Heart right ventricle (tissue), 16 donors: ENCODE measurements around the gene CFAP61. TPM values are rescaled to one million over a fixed set of nuclear protein-coding genes. Genes with fewer than 3 reads are reported as not detected.
A peak's percentile ranks its signal among the peaks of the same experiment; 100 is the strongest.

ENCODE experiments used
- ATAC-seq, 8 donors: fragments of 200-7000 bp; cut with Tn5 transposase; one replicate each; pipeline ENCODE4 v1.9.1; 2020; ENCODE audit warnings: mild to moderate bottlenecking in 8 of 8, moderate library complexity in 8 of 8, moderate number of reproducible peaks in 1 of 8
- DNase-seq, 2 donors: peaks; one replicate each; pipeline ENCODE4 v3.0.0-alpha.2; 2020
- H3K27ac ChIP-seq, 10 donors: fragments of 200-600 bp; sonication (generic) in 2 of 10; one replicate each; pipeline versions ENCODE4 v1.5.0 to v1.8.0; 2020 to 2022; ENCODE audit warnings: mild to moderate bottlenecking in 3 of 10
- H3K27me3 ChIP-seq, 7 donors: fragments of 200-600 bp; one replicate each; pipeline ENCODE4 v1.8.0; 2021 to 2022; ENCODE audit warnings: mild to moderate bottlenecking in 2 of 7
- H3K36me3 ChIP-seq, 9 donors: fragments of 200-600 bp; sonication (generic) in 1 of 9; one replicate each; pipeline versions ENCODE4 v1.5.0 to v1.8.0; 2020 to 2022; ENCODE audit warnings: mild to moderate bottlenecking in 2 of 9
- H3K4me1 ChIP-seq, 9 donors: fragments of 200-600 bp; sonication (generic) in 1 of 9; one replicate each; pipeline versions ENCODE4 v1.5.0 to v1.8.0; 2020 to 2022; ENCODE audit warnings: mild to moderate bottlenecking in 4 of 9
- H3K4me3 ChIP-seq, 10 donors: fragments of 200-600 bp; sonication (generic) in 2 of 10; one replicate each; pipeline versions ENCODE4 v1.5.0 to v1.8.0; 2020 to 2022; ENCODE audit warnings: mild to moderate bottlenecking in 7 of 10, moderate library complexity in 2 of 10
- H3K9me3 ChIP-seq, 11 donors: fragments of 200-600 bp in 10 of 11; sonication (generic) in 2 of 11; one replicate each; pipeline versions ENCODE4 v1.5.0 to v1.8.0; 2013 to 2022; ENCODE audit warnings: mild to moderate bottlenecking in 2 of 11, control low read depth in 1 of 11, moderate library complexity in 1 of 11
- WGBS, 2 donors: extraction: QIAGEN DNeasy Blood & Tissue Kit; methylation state at CpG; one replicate each; pipeline ENCODE4 v1.1.7; 2013; ENCODE audit warnings: inconsistent platforms in 1 of 2; 5-methylcytosine and 5-hydroxymethylcytosine counted together
- intact Hi-C, 10 donors: fragments of 100-400 bp; cut with DNase I; formaldehyde crosslinking; loops; one replicate each; pipeline versions ENCODE4 v1.11.1 to v1.14.2; 2022
- polyA plus RNA-seq, 2 donors: library from polyadenylated mRNA; stranded (reverse); fragments of 200-250 nt; gene quantifications; one replicate each; pipeline ENCODE4 v1.2.3, GENCODE V29; 2013
- total RNA-seq, 10 donors: library from RNA; stranded (reverse); fragmentation: NEBNext Ultra II Directional in 3 of 10; extraction: Animal tissue kit (Norgen Biotek cat#: 25700) in 3 of 10; gene quantifications; one replicate each; pipeline versions ENCODE4 v1.2.1 to v1.2.4, GENCODE V29; 2021 to 2023
- TF ChIP-seq, protein P1 (sequence below), 9 donors: fragments of 200-600 bp; sonication (generic) in 2 of 9; IDR thresholded peaks; one replicate each; pipeline versions ENCODE4 v1.5.0 to v1.8.0; 2021 to 2022; ENCODE audit warnings: antibody characterized with exemption in 9 of 9, mild to moderate bottlenecking in 5 of 9, moderate library complexity in 1 of 9
- donor health status: Arrhythmogenic right ventricular cardiomyopathy.
- donor health status: ischemic (EF 13 %, LVEDD 7.1; RV severe dilation, severe dysfunction).
- donor health status: healthy with polysubstance abuse.
- donor health status: DM: no; HTN: yes; CAD: no.
- donor health status: DM: no; HTN: no; CAD: no.
- donor health status: ischemic (EF 25% LVEDD 6.9; RV normal size, moderate dysfunction).
- donor health status: ischemic (EF 25% LVEDD 5.7; RV mildly dilated, moderate dysfunction).
- donor health status: healthy.
- donor health status: DM: yes; HTN: yes; CAD: no.
- donor health status: Ischemic cardiomyopathy.
- donor health status: ischemic (EF 35%, LVEDD 5.7; RV mildly dilated, moderate dysfunction).
- donor health status: nonischemic (EF 11% LVEDD 7.7; RV severe dilation, severe dysfunction).
- donor health status: DM: yes; HTN: yes; CAD: no.
- donor health status: PGD.
- donor health status: ischemic (EF 29% LVEDD 5.4; RV normal size, mild dysfunction).
- donor health status: nonischemic (EF 23%, LVEDD 6.1; RV moderate dilation, normal function).

The CFAP61 gene
- total and polyA plus RNA-seq, 12 donors, result 8.2 to 140 (median 60.6) TPM

DNA sequence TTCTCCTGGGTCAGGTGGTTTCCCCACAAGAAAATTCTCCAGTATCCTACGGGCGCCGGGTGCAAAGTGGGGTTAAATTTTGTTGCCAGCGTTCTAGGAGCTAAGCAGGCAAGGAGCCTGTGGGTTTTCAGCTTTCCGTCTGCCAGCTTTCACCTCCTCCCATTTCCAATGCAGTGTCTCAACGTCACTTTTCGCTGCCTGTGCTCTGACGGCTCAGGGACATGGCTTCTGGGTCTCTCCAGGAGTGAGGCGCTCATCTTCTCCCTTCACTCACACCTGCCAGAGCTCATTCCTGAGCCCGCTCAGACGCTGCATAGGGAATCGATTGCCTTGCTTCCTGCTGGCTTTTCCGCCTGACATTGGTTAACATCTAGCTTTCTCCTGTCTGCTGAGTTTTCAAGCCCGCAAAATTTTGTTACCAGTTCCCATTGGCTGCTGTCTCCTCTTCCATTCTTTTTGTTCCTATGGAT, 42.5 kb upstream of the CFAP61 start:
- Histone ChIP-seq H3K4me1 (peaks cover 0 to 37% (median 15%) of the 10 kb centered on the region in 9 donors), H3K27me3 (no peaks in the 10 kb centered on the region), H3K9me3 (no peaks in the 10 kb centered on the region), H3K4me3 (no peak overlapping the region), H3K27ac (no peak overlapping the region), H3K36me3 (no peaks in the 10 kb centered on the region)
- WGBS, 2 donors, result 67 to 80% methylated on average over 14 of the region's 14 CpGs
- ATAC-seq (no peak), DNase-seq (no peak)
- intact Hi-C loops, result no loop called here
- TF ChIP-seq, protein P1, sequence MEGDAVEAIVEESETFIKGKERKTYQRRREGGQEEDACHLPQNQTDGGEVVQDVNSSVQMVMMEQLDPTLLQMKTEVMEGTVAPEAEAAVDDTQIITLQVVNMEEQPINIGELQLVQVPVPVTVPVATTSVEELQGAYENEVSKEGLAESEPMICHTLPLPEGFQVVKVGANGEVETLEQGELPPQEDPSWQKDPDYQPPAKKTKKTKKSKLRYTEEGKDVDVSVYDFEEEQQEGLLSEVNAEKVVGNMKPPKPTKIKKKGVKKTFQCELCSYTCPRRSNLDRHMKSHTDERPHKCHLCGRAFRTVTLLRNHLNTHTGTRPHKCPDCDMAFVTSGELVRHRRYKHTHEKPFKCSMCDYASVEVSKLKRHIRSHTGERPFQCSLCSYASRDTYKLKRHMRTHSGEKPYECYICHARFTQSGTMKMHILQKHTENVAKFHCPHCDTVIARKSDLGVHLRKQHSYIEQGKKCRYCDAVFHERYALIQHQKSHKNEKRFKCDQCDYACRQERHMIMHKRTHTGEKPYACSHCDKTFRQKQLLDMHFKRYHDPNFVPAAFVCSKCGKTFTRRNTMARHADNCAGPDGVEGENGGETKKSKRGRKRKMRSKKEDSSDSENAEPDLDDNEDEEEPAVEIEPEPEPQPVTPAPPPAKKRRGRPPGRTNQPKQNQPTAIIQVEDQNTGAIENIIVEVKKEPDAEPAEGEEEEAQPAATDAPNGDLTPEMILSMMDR (IDR thresholded peaks at IDR 0.05), result no peak

GRCh38 chr20:20010639-20011500, 41.5 kb upstream of the CFAP61 start:
- intact Hi-C loops, result no loop called here
- Histone ChIP-seq H3K4me1 (peaks cover 0 to 33% (median 18%) of the 10 kb centered on the region in 9 donors), H3K36me3 (no peaks in the 10 kb centered on the region), H3K9me3 (no peaks in the 10 kb centered on the region), H3K27ac (peak overlapping the region in 8 of 10 donors; percentile 6 to 57 (median 47)), H3K27me3 (no peaks in the 10 kb centered on the region), H3K4me3 (no peak overlapping the region)
- WGBS, 2 donors, result 36 to 53% methylated on average over 4 of the region's 4 CpGs
- DNase-seq (no peak), ATAC-seq (peak in 6 of 8 donors; percentile 31 to 68 (median 39))
- TF ChIP-seq, protein P1 (IDR thresholded peaks at IDR 0.05), result no peak

GRCh38 chr20:20012541-20012940, 39.8 kb upstream of the CFAP61 start:
- intact Hi-C loops, result no loop called here
- ATAC-seq, result no peak
- TF ChIP-seq, protein P1 (IDR thresholded peaks at IDR 0.05), result no peak
- H3K27me3 ChIP-seq, result no peaks in the 10 kb centered on the region
- WGBS, 2 donors, result 84 to 88% methylated on average over 2 of the region's 2 CpGs
- no peak for DNase-seq
- no peak overlapping the region for H3K27ac ChIP-seq
- H3K4me1 ChIP-seq, result peaks cover 0 to 39% (median 25%) of the 10 kb centered on the region in 9 donors
- no peaks in the 10 kb centered on the region for H3K36me3 ChIP-seq
- H3K9me3 ChIP-seq, result no peaks in the 10 kb centered on the region
- no peak overlapping the region for H3K4me3 ChIP-seq

DNA sequence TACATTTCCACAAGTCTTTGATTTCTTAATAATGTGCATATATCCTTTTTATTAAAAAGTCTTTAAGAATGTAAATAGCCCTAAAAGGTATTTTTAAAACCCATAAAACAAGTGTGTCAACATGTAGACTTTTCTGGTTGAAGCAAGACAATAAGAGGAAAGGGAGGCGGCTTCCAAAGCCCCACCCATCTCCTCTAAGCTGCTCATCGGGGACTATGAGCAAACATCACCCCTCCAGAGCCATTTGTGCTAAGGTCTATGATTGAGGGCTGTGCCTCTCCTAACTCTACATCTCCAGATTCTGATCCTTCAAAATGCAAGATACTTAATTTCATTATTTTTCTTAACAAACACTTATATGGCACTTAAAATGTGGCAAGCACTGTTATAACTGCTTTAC, 37.7 kb upstream of the CFAP61 start:
- H3K9me3 ChIP-seq, result no peaks in the 10 kb centered on the region
- H3K36me3 ChIP-seq, result peaks cover 0 to 14% (median 0%) of the 10 kb centered on the region in 9 donors
- H3K27ac ChIP-seq, result peak overlapping the region in 6 of 10 donors; percentile 9 to 57 (median 49)
- intact Hi-C loops, result loop anchor here in 1 of 10 donors (5.0 kb wide), 1 partner anchor 322 kb away; no protein-coding TSS in a partner anchor
- peaks cover 5 to 60% (median 46%) of the 10 kb centered on the region in 9 donors for H3K4me1 ChIP-seq
- ATAC-seq (peak in 1 of 8 donors; percentile 20), DNase-seq (no peak)
- 42 to 46% methylated on average over 2 of the region's 2 CpGs for WGBS, 2 donors
- H3K27me3 ChIP-seq, result no peaks in the 10 kb centered on the region
- TF ChIP-seq, protein P1 (IDR thresholded peaks at IDR 0.05), result no peak
- no peak overlapping the region for H3K4me3 ChIP-seq
